ENCODE results near the gene PACSIN2. TPM values are rescaled to one million over a fixed set of nuclear protein-coding genes. Genes with fewer than 3 reads are reported as not detected.

PACSIN2 gene
- total RNA-seq, 1 donor from 2014 or later: 56.6 TPM

DNA sequence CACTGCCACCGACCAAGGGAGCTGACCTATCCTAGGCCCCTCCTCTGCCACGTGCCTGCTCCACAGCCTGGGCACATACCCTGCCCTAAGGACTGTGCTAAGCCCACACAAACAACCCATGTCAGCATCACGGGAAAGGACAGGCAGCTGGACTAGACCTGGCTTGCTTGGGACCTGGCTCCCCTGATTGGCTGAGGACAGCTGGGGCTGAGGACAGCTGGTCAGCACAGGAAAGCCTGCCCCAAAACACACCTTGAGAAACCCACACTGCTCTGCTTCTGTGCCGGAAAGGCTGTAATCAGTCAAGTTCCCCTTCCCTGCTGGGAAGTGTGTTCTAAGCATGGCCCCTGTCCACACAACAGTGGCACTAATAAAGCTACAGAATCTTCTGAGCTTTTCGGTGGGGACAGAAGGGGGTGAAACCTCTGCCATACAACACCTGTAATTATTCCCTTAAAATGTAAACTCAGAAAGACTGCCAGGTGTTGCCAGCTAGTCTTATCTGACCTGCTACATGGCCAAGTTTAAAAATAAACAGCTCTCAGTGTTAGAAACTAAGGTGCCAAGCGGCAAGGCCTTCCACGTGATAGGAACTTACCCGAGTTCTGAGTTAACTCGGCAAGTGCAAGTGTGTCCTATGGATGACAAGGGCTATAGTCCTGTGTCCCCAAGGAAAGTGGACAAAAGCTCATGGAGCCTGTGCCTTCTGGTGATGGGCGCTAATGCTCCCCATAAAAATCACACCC is 122.2 kb downstream of the PACSIN2 start:
- peaks cover 21% of the 10 kb centered on the region for H3K36me3 Mint-ChIP-seq
- no peaks in the 10 kb centered on the region for H3K4me1 Mint-ChIP-seq
- no peak overlapping the region for H3K27ac Mint-ChIP-seq
- no peaks in the 10 kb centered on the region for H3K27me3 Mint-ChIP-seq (ENCODE audit: low read depth)
- no peak overlapping the region for H3K4me3 Mint-ChIP-seq
- TF ChIP-seq, protein P1, sequence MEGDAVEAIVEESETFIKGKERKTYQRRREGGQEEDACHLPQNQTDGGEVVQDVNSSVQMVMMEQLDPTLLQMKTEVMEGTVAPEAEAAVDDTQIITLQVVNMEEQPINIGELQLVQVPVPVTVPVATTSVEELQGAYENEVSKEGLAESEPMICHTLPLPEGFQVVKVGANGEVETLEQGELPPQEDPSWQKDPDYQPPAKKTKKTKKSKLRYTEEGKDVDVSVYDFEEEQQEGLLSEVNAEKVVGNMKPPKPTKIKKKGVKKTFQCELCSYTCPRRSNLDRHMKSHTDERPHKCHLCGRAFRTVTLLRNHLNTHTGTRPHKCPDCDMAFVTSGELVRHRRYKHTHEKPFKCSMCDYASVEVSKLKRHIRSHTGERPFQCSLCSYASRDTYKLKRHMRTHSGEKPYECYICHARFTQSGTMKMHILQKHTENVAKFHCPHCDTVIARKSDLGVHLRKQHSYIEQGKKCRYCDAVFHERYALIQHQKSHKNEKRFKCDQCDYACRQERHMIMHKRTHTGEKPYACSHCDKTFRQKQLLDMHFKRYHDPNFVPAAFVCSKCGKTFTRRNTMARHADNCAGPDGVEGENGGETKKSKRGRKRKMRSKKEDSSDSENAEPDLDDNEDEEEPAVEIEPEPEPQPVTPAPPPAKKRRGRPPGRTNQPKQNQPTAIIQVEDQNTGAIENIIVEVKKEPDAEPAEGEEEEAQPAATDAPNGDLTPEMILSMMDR (IDR thresholded peaks at IDR 0.05; ENCODE audit: unreplicated experiment): no peak
- no peak for DNase-seq (ENCODE audit: low spot score in 2 of 2, unreplicated experiment in 2 of 2)
- H3K9me3 Mint-ChIP-seq: no peaks in the 10 kb centered on the region

DNA sequence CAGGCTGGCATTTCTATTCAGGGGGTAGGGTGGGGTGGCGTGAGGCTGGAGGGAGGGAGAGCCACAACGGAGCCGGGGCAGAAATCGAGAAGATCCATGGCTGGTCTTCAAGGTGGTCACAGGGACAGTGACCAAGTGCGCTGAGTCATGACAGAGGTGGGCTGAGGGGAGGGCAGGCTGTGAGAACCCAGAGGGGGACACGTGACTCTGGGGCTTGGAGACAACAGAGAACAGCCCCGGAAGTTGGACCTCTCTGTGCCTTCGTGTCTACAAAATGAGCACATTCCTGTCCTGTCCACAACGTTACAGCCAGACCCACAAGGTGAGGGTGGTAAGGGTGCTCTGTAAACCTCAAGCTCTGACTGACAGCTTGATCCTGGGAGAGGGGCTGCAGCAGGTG is 122.8 kb downstream of the PACSIN2 start:
- no peaks in the 10 kb centered on the region for H3K27me3 Mint-ChIP-seq (ENCODE audit: low read depth)
- DNase-seq (ENCODE audit: low spot score in 2 of 2, unreplicated experiment in 2 of 2): no peak
- no peak overlapping the region for H3K27ac Mint-ChIP-seq
- peaks cover 21% of the 10 kb centered on the region for H3K36me3 Mint-ChIP-seq
- TF ChIP-seq, protein P1 (IDR thresholded peaks at IDR 0.05; ENCODE audit: unreplicated experiment): no peak
- H3K4me1 Mint-ChIP-seq: no peaks in the 10 kb centered on the region
- no peak overlapping the region for H3K4me3 Mint-ChIP-seq
- no peaks in the 10 kb centered on the region for H3K9me3 Mint-ChIP-seq

DNA sequence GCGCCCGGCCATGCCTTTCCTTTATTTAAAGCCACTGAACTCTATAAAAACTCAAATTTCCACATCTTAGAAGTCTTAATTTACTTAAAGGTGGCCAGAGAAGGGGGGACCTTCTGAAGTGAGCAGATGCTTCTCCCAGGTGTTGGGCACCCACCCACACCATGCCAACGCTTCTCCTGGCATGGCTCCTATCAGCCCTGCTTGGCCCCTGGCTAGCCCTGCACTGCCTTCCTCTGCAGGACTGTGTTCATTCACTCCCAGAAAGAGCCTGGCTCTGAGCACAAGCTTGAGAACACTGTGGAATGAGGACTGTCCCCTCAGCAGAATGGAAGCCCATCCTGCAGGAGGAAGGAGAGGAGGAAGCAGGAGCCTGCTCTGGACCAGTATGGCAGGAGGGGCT is 123.3 kb downstream of the PACSIN2 start:
- no peak overlapping the region for H3K4me3 Mint-ChIP-seq
- H3K36me3 Mint-ChIP-seq: peaks cover 21% of the 10 kb centered on the region
- no peaks in the 10 kb centered on the region for H3K9me3 Mint-ChIP-seq
- no peaks in the 10 kb centered on the region for H3K27me3 Mint-ChIP-seq (ENCODE audit: low read depth)
- TF ChIP-seq, protein P1 (IDR thresholded peaks at IDR 0.05; ENCODE audit: unreplicated experiment): no peak
- DNase-seq (ENCODE audit: low spot score in 2 of 2, unreplicated experiment in 2 of 2): no peak
- no peak overlapping the region for H3K27ac Mint-ChIP-seq
- no peaks in the 10 kb centered on the region for H3K4me1 Mint-ChIP-seq

DNA sequence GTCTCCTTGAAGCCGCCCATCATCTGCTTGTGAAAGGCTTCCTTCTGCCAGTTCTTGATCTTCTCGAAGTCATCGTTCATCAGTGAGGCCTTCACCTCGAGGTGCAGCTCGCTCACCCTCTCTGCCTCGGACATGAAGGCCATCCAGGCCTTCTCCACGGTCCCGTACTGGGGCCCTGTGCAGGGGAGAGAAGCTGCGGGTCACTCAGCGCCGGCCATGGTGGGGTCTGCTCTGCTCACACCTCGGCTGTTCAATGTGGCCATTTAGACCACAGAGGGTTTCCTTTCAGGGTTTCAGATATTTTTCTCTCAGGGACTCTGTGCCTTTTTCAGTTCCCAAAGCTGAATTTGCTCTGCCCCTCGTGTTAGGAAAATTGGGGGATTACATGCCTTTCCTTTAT is 123.9 kb downstream of the PACSIN2 start:
- no peaks in the 10 kb centered on the region for H3K4me1 Mint-ChIP-seq
- peaks cover 21% of the 10 kb centered on the region for H3K36me3 Mint-ChIP-seq
- H3K27ac Mint-ChIP-seq: no peak overlapping the region
- no peak overlapping the region for H3K4me3 Mint-ChIP-seq
- H3K27me3 Mint-ChIP-seq (ENCODE audit: low read depth): no peaks in the 10 kb centered on the region
- TF ChIP-seq, protein P1 (IDR thresholded peaks at IDR 0.05; ENCODE audit: unreplicated experiment): no peak
- no peaks in the 10 kb centered on the region for H3K9me3 Mint-ChIP-seq
- no peak for DNase-seq (ENCODE audit: low spot score in 2 of 2, unreplicated experiment in 2 of 2)

DNA sequence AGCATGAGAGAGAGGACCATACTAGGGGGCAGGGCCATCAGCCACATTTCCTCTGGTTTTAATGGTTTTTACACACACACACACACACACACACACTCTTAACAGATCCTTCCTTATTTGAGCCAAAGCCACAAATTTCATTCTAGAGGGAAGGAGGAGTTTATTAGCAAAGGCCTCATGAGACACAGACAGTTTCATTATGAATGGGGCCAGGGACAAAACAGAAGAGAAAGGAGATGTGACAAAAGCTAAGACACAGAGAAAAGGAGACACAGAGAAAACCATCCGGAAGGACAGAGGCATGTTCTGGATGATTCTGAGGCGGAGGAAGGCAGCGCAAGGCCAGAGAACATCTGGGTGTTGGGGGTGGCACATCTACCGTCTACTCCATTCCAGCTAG is 125.6 kb downstream of the PACSIN2 start:
- no peak overlapping the region for H3K27ac Mint-ChIP-seq
- no peaks in the 10 kb centered on the region for H3K27me3 Mint-ChIP-seq (ENCODE audit: low read depth)
- peaks cover 21% of the 10 kb centered on the region for H3K36me3 Mint-ChIP-seq
- TF ChIP-seq, protein P1 (IDR thresholded peaks at IDR 0.05; ENCODE audit: unreplicated experiment): no peak
- H3K9me3 Mint-ChIP-seq: no peaks in the 10 kb centered on the region
- no peak for DNase-seq (ENCODE audit: low spot score in 2 of 2, unreplicated experiment in 2 of 2)
- H3K4me3 Mint-ChIP-seq: no peak overlapping the region
- H3K4me1 Mint-ChIP-seq: no peaks in the 10 kb centered on the region

Measured in mesothelial cell of epicardium (in vitro differentiated cells).